Thyroid gland (tissue), 4 donors: ENCODE measurements around the gene COL1A2.

Experiments used
- POLR2A ChIP-seq, 2 donors: fragments of 450-650 bp; IDR thresholded peaks; one replicate each; pipeline ENCODE4 v1.6.1; 2017; ENCODE audit warnings: antibody characterized with exemption in 2 of 2, mild to moderate bottlenecking in 2 of 2, moderate library complexity in 1 of 2
- TF ChIP-seq, protein P1 (sequence below), 6 experiments: fragments of 200-600 bp in 3 of 6; fragments of 450-650 bp in 3 of 6; sonication (generic) in 3 of 6; IDR thresholded peaks; one replicate each; pipeline ENCODE4 v1.5.1; 2016 to 2019; ENCODE audit warnings: antibody characterized with exemption in 6 of 6, mild to moderate bottlenecking in 2 of 6, inconsistent platforms in 1 of 6, moderate library complexity in 1 of 6

DNA sequence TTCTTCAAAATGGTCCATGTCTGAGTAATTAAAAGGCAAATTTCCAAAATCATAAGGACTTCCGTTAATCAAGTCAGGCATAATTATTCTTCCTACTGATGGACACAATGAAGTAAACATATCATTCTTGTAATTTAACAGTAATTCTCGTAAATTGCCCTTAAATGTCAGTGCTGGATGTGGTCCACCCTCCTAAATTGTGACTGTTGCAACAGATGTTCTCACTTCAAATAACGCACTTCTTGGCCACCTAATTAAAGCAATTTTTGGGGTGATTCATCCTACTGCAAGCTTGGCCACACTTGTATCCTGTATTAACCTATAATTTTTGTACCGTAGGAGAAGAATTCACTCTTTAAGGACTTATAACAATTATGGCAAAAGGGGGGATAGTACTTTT lies 1.9 kb downstream of the COL1A2 start:
- TF ChIP-seq, protein P1, sequence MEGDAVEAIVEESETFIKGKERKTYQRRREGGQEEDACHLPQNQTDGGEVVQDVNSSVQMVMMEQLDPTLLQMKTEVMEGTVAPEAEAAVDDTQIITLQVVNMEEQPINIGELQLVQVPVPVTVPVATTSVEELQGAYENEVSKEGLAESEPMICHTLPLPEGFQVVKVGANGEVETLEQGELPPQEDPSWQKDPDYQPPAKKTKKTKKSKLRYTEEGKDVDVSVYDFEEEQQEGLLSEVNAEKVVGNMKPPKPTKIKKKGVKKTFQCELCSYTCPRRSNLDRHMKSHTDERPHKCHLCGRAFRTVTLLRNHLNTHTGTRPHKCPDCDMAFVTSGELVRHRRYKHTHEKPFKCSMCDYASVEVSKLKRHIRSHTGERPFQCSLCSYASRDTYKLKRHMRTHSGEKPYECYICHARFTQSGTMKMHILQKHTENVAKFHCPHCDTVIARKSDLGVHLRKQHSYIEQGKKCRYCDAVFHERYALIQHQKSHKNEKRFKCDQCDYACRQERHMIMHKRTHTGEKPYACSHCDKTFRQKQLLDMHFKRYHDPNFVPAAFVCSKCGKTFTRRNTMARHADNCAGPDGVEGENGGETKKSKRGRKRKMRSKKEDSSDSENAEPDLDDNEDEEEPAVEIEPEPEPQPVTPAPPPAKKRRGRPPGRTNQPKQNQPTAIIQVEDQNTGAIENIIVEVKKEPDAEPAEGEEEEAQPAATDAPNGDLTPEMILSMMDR (IDR thresholded peaks at IDR 0.05) = no peak
- TF ChIP-seq POLR2A (IDR thresholded peaks at IDR 0.05) = no peak
